Liver (tissue), 9 donors: ENCODE measurements around the gene OR2S2. TPM values are rescaled to one million over a fixed set of nuclear protein-coding genes. Genes with fewer than 3 reads are reported as not detected.

Source experiments
- DNase-seq: peaks from one replicate; pipeline ENCODE4 v3.0.0-alpha.2; 2017; ENCODE audit warnings: low spot score
- H3K27ac ChIP-seq, 2 donors: one replicate each; pipeline ENCODE4 v1.7.0; 2013; ENCODE audit warnings: inconsistent platforms in 2 of 2, low read length in 2 of 2, control low read depth in 1 of 2, low read depth in 1 of 2, mild to moderate bottlenecking in 1 of 2
- H3K27me3 ChIP-seq, 4 donors: one replicate each; pipeline versions ENCODE4 v1.6.1 to v1.7.0; 2013; ENCODE audit warnings: low read length in 3 of 4, inconsistent platforms in 1 of 4, mild to moderate bottlenecking in 1 of 4, moderate library complexity in 1 of 4; ENCODE audit not compliant: control insufficient read depth in 4 of 4, insufficient read depth in 4 of 4
- H3K36me3 ChIP-seq, 4 donors: one replicate each; pipeline versions ENCODE4 v1.6.1 to v1.7.0; 2013; ENCODE audit warnings: low read length in 3 of 4, mild to moderate bottlenecking in 3 of 4, low read depth in 1 of 4, moderate library complexity in 1 of 4; ENCODE audit not compliant: control insufficient read depth in 4 of 4, insufficient read depth in 3 of 4
- H3K4me1 ChIP-seq, 4 donors: one replicate each; pipeline versions ENCODE4 v1.6.1 to v1.7.0; 2013; ENCODE audit warnings: low read length in 3 of 4, mild to moderate bottlenecking in 3 of 4, moderate library complexity in 1 of 4; ENCODE audit not compliant: control insufficient read depth in 4 of 4, insufficient read depth in 4 of 4
- H3K4me3 ChIP-seq, 3 donors: one replicate each; pipeline versions ENCODE4 v1.6.1 to v1.7.0; 2013; ENCODE audit warnings: low read length in 3 of 3, control low read depth in 1 of 3, low read depth in 1 of 3, mild to moderate bottlenecking in 1 of 3
- H3K9ac ChIP-seq, 2 donors: one replicate each; pipeline ENCODE4 v1.7.0; 2013; ENCODE audit warnings: low read length in 2 of 2, mild to moderate bottlenecking in 2 of 2, moderate library complexity in 2 of 2, control low read depth in 1 of 2, low read depth in 1 of 2
- H3K9me3 ChIP-seq, 4 donors: one replicate each; pipeline versions ENCODE4 v1.6.1 to v1.7.0; 2013; ENCODE audit warnings: low read length in 3 of 4; ENCODE audit not compliant: control insufficient read depth in 4 of 4
- ATF3 ChIP-seq: IDR thresholded peaks from 2 replicates; pipeline ENCODE4 v1.6.1; 2016; ENCODE audit warnings: antibody characterized with exemption
- CTCF ChIP-seq: fragments of 150-350 bp; IDR thresholded peaks from 2 replicates; pipeline ENCODE4 v1.5.1; 2017; ENCODE audit warnings: improper control_type of control experiment, low read depth, low read length; ENCODE audit not compliant: missing input control
- EGR1 ChIP-seq, 2 donors: IDR thresholded peaks; 2 replicates each; pipeline ENCODE4 v1.6.1; 2016 to 2018; ENCODE audit warnings: antibody characterized with exemption in 2 of 2, low read depth in 2 of 2
- FOXA1 ChIP-seq: IDR thresholded peaks from 2 replicates; pipeline ENCODE4 v1.6.1; 2016; ENCODE audit warnings: antibody characterized with exemption
- FOXA2 ChIP-seq: IDR thresholded peaks from 2 replicates; pipeline ENCODE4 v1.6.1; 2016; ENCODE audit warnings: antibody characterized with exemption
- GABPA ChIP-seq, 2 donors: IDR thresholded peaks in 1 of 2; conservative IDR thresholded peaks in 1 of 2; 2 replicates each; pipeline ENCODE4 v1.6.1; 2016; ENCODE audit warnings: antibody characterized with exemption in 2 of 2, mild to moderate bottlenecking in 1 of 2, moderate library complexity in 1 of 2
- HNF4A ChIP-seq, 2 donors: conservative IDR thresholded peaks; 2 replicates each; pipeline ENCODE4 v1.6.1; 2016; ENCODE audit warnings: antibody characterized with exemption in 2 of 2, mild to moderate bottlenecking in 2 of 2
- HNF4G ChIP-seq: IDR thresholded peaks from 2 replicates; pipeline ENCODE4 v1.6.1; 2016; ENCODE audit warnings: antibody characterized with exemption
- JUND ChIP-seq, 2 donors: IDR thresholded peaks; 2 replicates each; pipeline ENCODE4 v1.6.1; 2016; ENCODE audit warnings: antibody characterized with exemption in 2 of 2
- MAX ChIP-seq: IDR thresholded peaks from 2 replicates; pipeline ENCODE4 v1.6.1; 2016; ENCODE audit warnings: antibody characterized with exemption
- NR2F2 ChIP-seq: IDR thresholded peaks from 2 replicates; pipeline ENCODE4 v1.6.1; 2016; ENCODE audit warnings: antibody characterized with exemption
- RAD21 ChIP-seq, 2 donors: IDR thresholded peaks; 2 replicates each; pipeline ENCODE4 v1.6.1; 2016; ENCODE audit warnings: antibody characterized with exemption in 2 of 2, mild to moderate bottlenecking in 2 of 2
- REST ChIP-seq: IDR thresholded peaks from 2 replicates; pipeline ENCODE4 v1.6.1; 2016; ENCODE audit warnings: antibody characterized with exemption, mild to moderate bottlenecking
- RXRA ChIP-seq, 2 donors: IDR thresholded peaks; 2 replicates each; pipeline ENCODE4 v1.6.1; 2017 to 2018; ENCODE audit warnings: antibody characterized with exemption in 2 of 2, mild to moderate bottlenecking in 1 of 2
- SP1 ChIP-seq: IDR thresholded peaks from 2 replicates; pipeline ENCODE4 v1.6.1; 2018; ENCODE audit warnings: antibody characterized with exemption, mild to moderate bottlenecking
- TAF1 ChIP-seq: conservative IDR thresholded peaks from 2 replicates; pipeline ENCODE4 v1.6.1; 2016; ENCODE audit warnings: antibody characterized with exemption, mild to moderate bottlenecking
- YY1 ChIP-seq: IDR thresholded peaks from 2 replicates; pipeline ENCODE4 v1.6.1; 2016; ENCODE audit warnings: antibody characterized with exemption, mild to moderate bottlenecking
- ZBTB33 ChIP-seq: IDR thresholded peaks from 2 replicates; pipeline ENCODE4 v1.6.1; 2016; ENCODE audit warnings: antibody characterized with exemption
- WGBS: extraction: QIAGEN DNeasy Blood & Tissue Kit; methylation state at CpG from one replicate; pipeline ENCODE4 v1.1.7; 2013; 5-methylcytosine and 5-hydroxymethylcytosine counted together
- polyA plus RNA-seq, 2 donors: library from polyadenylated mRNA; stranded (reverse) in 1 of 2; unstranded in 1 of 2; fragments of 200-250 nt in 1 of 2; fragments of >200 nt in 1 of 2; fragmentation: Nextera tagmentation in 1 of 2; extraction: Ambion mirVana in 1 of 2; gene quantifications; one replicate each; pipeline versions ENCODE4 v1.2.1 to v1.2.3, GENCODE V29; 2013 to 2015
- total RNA-seq, 2 donors: library from RNA; depleted of rRNA; stranded (reverse); fragments of >200 nt; gene quantifications; one replicate each; pipeline ENCODE4 v1.2.3, GENCODE V29; 2014
- donor health status: healthy.
- donor health status: healthy.
- donor health status: healthy.
- donor health status: healthy.
- donor health status: healthy.

OR2S2 gene
- total and polyA plus RNA-seq, 4 donors: not detected

- H3K27me3 ChIP-seq: peaks cover 0 to 3% (median 0%) of the 10 kb centered on the region in 4 donors
- TF ChIP-seq TAF1 (no peak), CTCF (no peak), ZBTB33 (no peak), EGR1 (IDR thresholded peaks at IDR 0.05; ENCODE audit: low read depth in 2 of 2) (no peak), JUND (IDR thresholded peaks at IDR 0.05) (no peak), HNF4A (conservative IDR thresholded peaks at IDR 0.05) (no peak), MAX (no peak), RXRA (IDR thresholded peaks at IDR 0.05) (no peak)
- H3K4me3 ChIP-seq: no peak overlapping the region
- no peak for DNase-seq
- no peak overlapping the region for H3K9ac ChIP-seq
- H3K36me3 ChIP-seq: no peaks in the 10 kb centered on the region
- no peak overlapping the region for H3K27ac ChIP-seq
- 55% methylated on average over 2 of the region's 2 CpGs for WGBS
- H3K4me1 ChIP-seq: no peaks in the 10 kb centered on the region
- peaks cover 2 to 7% (median 5%) of the 10 kb centered on the region in 4 donors for H3K9me3 ChIP-seq
Observed at GRCh38 chr9:35994959-35995358, 37.0 kb upstream of the OR2S2 start.

GRCh38 chr9:35993976-35994720 lies 36.2 kb upstream of the OR2S2 start:
- Histone ChIP-seq H3K4me3 (no peak overlapping the region), H3K27me3 (peaks cover 0 to 3% (median 0%) of the 10 kb centered on the region in 4 donors), H3K9me3 (peaks cover 2 to 7% (median 5%) of the 10 kb centered on the region in 4 donors), H3K4me1 (no peaks in the 10 kb centered on the region), H3K27ac (no peak overlapping the region), H3K9ac (no peak overlapping the region), H3K36me3 (no peaks in the 10 kb centered on the region)
- 69% methylated on average over 5 of the region's 5 CpGs for WGBS
- no peak for DNase-seq
- TF ChIP-seq ATF3 (no peak), TAF1 (no peak), YY1 (no peak), EGR1 (IDR thresholded peaks at IDR 0.05; ENCODE audit: low read depth in 2 of 2) (no peak), FOXA2 (no peak), HNF4A (conservative IDR thresholded peaks at IDR 0.05) (no peak), JUND (IDR thresholded peaks at IDR 0.05) (no peak), RAD21 (IDR thresholded peaks at IDR 0.05) (no peak), SP1 (no peak), CTCF (no peak), MAX (no peak), RXRA (IDR thresholded peaks at IDR 0.05) (no peak), ZBTB33 (no peak), HNF4G (no peak), GABPA (IDR thresholded peaks at IDR 0.05 in 1 of 2, conservative IDR thresholded peaks at IDR 0.05 in 1 of 2) (no peak), FOXA1 (no peak), NR2F2 (no peak), REST (no peak)
